Testis (tissue), 2 donors: ENCODE data around the gene EREG.

Experiments
- POLR2A ChIP-seq: fragments of 450-650 bp; IDR thresholded peaks from one replicate; pipeline ENCODE4 v1.6.1; 2017; ENCODE audit warnings: antibody characterized with exemption, mild to moderate bottlenecking, moderate library complexity
- TF ChIP-seq, protein P1 (sequence below), 3 experiments: fragments of 450-650 bp in 2 of 3; fragments of 200-600 bp in 1 of 3; sonication (generic) in 1 of 3; IDR thresholded peaks; one replicate each; pipeline ENCODE4 v1.5.1; 2016 to 2019; ENCODE audit warnings: antibody characterized with exemption in 3 of 3, mild to moderate bottlenecking in 2 of 3, moderate library complexity in 1 of 3

DNA sequence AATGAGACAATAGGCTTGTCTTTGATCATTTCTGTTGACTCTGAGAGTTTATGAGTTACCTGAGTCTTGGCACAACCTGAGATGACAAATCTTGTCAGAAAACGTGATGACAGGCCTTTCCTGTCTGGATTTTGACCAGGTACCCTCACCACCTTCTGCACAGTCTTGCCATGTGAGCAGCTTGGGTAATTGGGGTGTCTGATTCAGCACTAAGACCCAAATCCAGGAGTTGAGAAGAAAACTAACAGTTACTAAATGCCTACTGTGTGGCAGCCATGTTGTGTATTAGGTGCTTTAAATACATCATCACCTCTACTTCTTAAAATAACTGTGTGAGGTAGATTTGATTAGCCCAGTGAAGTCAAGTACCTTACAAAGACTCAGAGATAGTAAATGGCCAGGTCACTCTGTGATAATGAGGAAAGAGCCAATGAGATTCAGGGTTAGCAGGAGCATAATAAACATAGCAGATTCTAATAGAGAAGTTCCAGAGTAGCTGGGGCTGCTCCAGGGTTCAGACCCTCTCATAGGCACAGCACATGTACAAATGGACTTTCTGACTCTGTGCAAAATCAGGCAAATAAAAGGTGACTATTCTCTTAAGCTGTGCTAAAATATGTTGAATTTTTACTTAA, 2.8 kb downstream of the EREG start:
- TF ChIP-seq, protein P1, sequence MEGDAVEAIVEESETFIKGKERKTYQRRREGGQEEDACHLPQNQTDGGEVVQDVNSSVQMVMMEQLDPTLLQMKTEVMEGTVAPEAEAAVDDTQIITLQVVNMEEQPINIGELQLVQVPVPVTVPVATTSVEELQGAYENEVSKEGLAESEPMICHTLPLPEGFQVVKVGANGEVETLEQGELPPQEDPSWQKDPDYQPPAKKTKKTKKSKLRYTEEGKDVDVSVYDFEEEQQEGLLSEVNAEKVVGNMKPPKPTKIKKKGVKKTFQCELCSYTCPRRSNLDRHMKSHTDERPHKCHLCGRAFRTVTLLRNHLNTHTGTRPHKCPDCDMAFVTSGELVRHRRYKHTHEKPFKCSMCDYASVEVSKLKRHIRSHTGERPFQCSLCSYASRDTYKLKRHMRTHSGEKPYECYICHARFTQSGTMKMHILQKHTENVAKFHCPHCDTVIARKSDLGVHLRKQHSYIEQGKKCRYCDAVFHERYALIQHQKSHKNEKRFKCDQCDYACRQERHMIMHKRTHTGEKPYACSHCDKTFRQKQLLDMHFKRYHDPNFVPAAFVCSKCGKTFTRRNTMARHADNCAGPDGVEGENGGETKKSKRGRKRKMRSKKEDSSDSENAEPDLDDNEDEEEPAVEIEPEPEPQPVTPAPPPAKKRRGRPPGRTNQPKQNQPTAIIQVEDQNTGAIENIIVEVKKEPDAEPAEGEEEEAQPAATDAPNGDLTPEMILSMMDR (IDR thresholded peaks at IDR 0.05): no peak
- TF ChIP-seq POLR2A: no peak
